Sigmoid colon (tissue), 4 donors: ENCODE data around the gene DPH3.

Source experiments
- EP300 ChIP-seq, 4 donors: sonication (generic); formaldehyde crosslinking; IDR thresholded peaks; one replicate each; pipeline ENCODE4 v1.6.1; 2017; ENCODE audit warnings: antibody characterized with exemption in 4 of 4
- POLR2A ChIP-seq, 2 donors: fragments of 450-650 bp; IDR thresholded peaks; one replicate each; pipeline ENCODE4 v1.6.1; 2016; ENCODE audit warnings: antibody characterized with exemption in 2 of 2, mild to moderate bottlenecking in 2 of 2, moderate library complexity in 2 of 2
- POLR2AphosphoS5 ChIP-seq, 4 donors: sonication (generic); formaldehyde crosslinking; IDR thresholded peaks; one replicate each; pipeline ENCODE4 v1.6.1; 2017; ENCODE audit warnings: antibody characterized with exemption in 4 of 4
- TF ChIP-seq, protein P1 (sequence below), 4 experiments: fragments of 450-650 bp in 3 of 4; fragments of 200-600 bp in 1 of 4; IDR thresholded peaks; one replicate each; pipeline ENCODE4 v1.5.1; 2016 to 2019; ENCODE audit warnings: antibody characterized with exemption in 4 of 4, mild to moderate bottlenecking in 3 of 4, moderate library complexity in 2 of 4

DNA sequence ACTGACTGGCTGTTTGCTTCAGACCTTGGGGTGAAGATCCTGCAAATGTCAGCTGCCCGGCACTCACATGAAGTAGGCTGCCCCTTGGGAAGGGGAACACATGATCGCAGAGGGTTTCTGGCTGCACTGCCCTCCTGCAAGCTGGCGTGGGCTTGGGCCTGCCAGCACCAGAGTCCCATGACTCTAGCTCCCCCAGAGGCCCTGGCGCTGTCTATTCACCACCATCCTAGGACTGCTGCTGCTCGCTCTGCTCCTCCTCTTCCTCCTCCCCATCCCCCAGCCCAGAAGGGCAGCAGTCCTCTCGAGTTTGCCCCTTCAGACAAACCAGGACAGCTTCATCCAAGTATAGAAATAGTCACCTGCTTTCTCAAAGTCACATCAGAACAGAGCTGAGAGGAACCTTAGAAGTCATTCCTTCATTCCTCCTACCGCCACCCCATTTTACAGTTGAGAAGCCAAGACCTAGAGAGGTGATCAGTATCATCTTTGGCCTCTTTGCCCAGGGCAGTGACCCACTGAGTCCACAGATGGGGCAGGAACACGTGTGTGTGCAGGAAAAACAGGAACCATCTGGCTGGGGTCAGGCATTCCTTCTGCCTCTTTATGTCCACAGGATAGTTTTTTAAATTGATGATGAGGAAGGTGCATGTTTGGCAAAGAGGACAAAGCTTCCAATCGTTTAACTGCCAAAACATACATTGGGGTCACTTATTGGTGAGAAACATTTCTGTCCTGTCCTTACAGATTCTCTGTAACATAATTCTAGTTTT is 13.2 kb downstream of the DPH3 start:
- TF ChIP-seq, protein P1, sequence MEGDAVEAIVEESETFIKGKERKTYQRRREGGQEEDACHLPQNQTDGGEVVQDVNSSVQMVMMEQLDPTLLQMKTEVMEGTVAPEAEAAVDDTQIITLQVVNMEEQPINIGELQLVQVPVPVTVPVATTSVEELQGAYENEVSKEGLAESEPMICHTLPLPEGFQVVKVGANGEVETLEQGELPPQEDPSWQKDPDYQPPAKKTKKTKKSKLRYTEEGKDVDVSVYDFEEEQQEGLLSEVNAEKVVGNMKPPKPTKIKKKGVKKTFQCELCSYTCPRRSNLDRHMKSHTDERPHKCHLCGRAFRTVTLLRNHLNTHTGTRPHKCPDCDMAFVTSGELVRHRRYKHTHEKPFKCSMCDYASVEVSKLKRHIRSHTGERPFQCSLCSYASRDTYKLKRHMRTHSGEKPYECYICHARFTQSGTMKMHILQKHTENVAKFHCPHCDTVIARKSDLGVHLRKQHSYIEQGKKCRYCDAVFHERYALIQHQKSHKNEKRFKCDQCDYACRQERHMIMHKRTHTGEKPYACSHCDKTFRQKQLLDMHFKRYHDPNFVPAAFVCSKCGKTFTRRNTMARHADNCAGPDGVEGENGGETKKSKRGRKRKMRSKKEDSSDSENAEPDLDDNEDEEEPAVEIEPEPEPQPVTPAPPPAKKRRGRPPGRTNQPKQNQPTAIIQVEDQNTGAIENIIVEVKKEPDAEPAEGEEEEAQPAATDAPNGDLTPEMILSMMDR (IDR thresholded peaks at IDR 0.05): no peak
- TF ChIP-seq POLR2A (IDR thresholded peaks at IDR 0.05) (no peak), POLR2AphosphoS5 (IDR thresholded peaks at IDR 0.05) (no peak), EP300 (IDR thresholded peaks at IDR 0.05) (no peak)
